Measurements from ENCODE around the gene NELL2.

Gene NELL2

DNA sequence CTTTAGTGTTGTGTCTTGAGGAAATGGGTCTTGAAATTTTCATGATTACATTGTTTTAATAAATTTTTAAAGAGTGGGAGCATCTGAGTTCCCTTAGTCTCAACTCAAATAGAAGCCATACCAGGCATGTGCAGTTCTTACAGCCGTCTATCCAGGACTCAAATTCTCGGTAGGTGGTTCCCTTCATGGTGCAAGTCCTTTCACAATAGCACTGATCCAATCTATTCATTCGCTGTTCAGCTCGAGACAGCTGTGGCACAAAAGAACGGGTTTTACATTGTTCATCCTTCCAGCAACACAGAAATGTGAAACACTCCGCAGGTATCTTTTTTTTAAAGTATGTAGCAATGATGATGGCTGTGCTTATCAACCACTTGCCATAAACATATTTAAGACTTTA, 100.2 kb downstream of the NELL2 start:
- H3K27ac ChIP-seq = no peak overlapping the region
- no peak for TF ChIP-seq CTCF (conservative IDR thresholded peaks at IDR 0.05)

DNA sequence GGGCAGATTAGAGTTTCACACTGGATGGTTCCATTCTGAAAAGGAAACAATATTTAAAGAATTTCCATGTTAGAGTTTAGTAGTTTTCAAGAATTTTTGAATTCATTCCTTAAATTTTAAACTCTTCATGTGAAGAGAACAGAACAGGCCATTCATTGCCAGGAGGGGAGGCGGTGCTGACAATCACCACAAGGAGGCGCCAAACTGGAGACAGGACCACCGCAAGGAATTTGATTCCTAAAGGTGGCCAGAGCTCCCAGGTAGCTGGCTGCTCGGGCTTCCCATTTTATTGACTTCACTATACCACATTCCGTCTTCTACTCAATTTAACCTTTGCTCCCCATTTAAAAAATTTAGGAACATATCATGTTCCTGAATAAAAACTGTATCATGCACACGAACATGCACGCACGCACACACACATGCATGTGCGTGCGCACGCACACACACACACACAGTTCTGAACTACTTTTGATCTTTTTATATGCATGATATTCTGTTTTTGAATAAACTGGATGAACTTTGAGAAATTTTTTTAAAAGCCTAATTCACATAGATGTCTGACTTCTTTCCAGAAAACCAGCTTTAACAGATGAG, 101.2 kb downstream of the NELL2 start:
- peak; percentile 85 for TF ChIP-seq CTCF (conservative IDR thresholded peaks at IDR 0.05)
- no peak overlapping the region for H3K27ac ChIP-seq

- H3K27ac ChIP-seq = no peak overlapping the region
- no peak for TF ChIP-seq CTCF (conservative IDR thresholded peaks at IDR 0.05)
Measured at GRCh38 chr12:44771485-44772021, 104.6 kb downstream of the NELL2 start.

- no peak for TF ChIP-seq CTCF (conservative IDR thresholded peaks at IDR 0.05)
Measured at GRCh38 chr12:44765796-44766195, 110.3 kb downstream of the NELL2 start.

DNA sequence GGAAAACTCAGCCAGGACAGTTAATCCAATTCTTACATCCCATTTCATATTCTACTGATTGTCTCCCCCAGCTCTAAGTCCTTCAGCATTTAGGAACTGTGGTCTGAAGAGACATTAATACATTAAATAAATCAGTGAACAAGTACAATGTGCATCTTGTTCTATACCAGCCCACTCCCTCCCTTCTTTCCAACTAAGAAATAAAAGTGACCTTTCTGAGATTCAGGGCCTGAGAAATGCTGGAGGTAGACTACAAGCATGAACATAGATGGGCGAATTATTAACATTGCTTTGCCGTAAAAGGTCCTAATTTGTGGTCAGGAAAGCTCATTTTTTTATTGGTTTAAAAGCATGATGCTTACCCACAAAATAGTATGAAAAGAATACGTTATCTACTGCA, 113.1 kb downstream of the NELL2 start:
- no peak overlapping the region for H3K27ac ChIP-seq
- TF ChIP-seq CTCF (conservative IDR thresholded peaks at IDR 0.05) = no peak

More at GRCh38 chr12:44765796-44766195, 110.3 kb downstream of the NELL2 start:
- H3K27ac ChIP-seq = no peak overlapping the region

DNA sequence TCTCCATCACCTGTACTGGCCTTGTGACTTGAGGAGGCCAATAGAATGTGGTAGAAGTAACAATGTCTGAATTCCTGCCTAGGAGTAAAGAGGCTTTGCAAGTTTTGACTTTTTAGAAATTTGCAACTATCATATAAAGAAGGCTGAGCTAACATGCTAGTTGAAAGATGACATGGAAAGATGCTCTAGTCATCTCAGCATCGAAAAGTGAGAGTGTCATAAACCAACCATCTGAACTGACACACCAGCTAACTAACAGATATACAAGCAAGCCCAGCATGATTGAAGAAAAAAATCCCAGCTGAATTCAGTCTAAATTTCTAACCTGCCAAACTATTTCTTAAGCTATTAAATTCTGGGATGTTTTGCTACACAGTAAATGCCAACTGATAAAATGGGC, 116.8 kb downstream of the NELL2 start:
- no peak for TF ChIP-seq CTCF (conservative IDR thresholded peaks at IDR 0.05)
- H3K27ac ChIP-seq = no peak overlapping the region

- H3K27ac ChIP-seq = no peak overlapping the region
- no peak for TF ChIP-seq CTCF (conservative IDR thresholded peaks at IDR 0.05)
Measured at GRCh38 chr12:44750468-44750867, 125.6 kb downstream of the NELL2 start.

All from VCaP (cell line).